HG02571 (cell line): ENCODE measurements around the gene CSRP1.
"Not testable (repeated sequence)": the region's sequence is repeated elsewhere in the genome, so short reads cannot be mapped to it uniquely, and the experiment has no call there.

ENCODE experiments used
- ATAC-seq: cut with Tn5 transposase; IDR thresholded peaks from one replicate; pipeline ENCODE4 v1.9.1; 2021; ENCODE audit warnings: mild to moderate bottlenecking, moderate library complexity; ENCODE audit not compliant: unreplicated experiment

The CSRP1 gene

DNA sequence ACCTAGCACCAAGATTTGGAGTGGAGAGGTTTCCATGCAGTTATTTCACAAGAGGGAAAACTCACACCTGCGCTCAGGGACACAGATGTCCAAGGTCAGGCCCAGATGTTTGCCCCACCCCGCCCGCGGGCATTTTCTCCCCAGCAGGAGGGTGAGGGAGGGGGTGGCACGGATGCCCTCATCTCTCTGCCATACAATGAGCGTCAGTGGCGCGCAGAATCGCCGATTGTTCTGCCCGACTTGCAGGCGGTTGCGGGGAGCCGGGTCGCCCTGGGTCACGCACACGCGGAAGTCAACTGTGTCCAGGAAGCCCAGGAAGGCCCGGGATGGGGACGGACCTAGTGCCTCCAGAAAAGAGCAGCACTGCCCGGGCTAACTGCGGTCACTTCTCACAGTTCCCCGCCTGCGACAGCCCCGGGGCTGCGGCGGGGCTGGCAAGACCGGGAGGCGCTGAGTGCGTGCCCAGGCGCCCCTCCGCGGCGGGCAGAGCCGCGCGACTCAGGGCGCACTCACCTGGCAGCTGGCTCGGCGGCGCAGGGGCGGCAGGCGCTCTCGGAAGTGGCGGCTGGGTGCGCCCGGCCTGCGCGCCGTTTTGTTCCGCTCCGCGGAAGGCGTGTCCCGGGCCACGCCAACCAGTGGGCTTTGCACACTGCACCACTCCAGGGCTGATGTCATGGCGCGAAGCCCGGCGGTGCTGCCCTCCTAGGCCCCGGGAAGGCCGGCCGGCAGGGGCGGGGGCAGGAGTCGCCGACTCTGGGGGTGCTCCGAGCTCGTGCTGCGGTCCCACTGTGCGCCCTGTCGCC lies at the start of gene CSRP1:
Gene CSRP1, minus strand, starts transcription at position 567 of the 803 bp plus-strand sequence. CDS start 10,820 bp downstream, outside the sequence.
- ATAC-seq = peak; percentile 87

DNA sequence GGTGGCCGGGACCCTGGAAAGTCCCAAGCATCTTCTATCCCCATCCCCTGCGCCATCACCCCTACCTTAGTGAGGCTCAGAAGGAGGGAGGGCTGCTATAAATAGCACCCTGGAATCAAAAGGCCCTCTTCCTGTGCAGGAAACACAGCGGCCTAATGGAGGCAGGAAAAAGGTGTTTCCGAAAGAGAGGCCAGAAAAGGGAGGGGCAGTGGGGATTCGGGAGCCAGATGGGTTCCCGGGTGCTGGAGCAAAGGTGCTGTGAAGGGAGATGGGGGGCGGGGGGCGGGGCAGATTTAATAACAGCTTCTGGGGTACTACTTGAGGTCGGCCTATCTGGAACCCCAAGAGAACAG lies 48.6 kb upstream of the CSRP1 start:
- no peak for ATAC-seq

DNA sequence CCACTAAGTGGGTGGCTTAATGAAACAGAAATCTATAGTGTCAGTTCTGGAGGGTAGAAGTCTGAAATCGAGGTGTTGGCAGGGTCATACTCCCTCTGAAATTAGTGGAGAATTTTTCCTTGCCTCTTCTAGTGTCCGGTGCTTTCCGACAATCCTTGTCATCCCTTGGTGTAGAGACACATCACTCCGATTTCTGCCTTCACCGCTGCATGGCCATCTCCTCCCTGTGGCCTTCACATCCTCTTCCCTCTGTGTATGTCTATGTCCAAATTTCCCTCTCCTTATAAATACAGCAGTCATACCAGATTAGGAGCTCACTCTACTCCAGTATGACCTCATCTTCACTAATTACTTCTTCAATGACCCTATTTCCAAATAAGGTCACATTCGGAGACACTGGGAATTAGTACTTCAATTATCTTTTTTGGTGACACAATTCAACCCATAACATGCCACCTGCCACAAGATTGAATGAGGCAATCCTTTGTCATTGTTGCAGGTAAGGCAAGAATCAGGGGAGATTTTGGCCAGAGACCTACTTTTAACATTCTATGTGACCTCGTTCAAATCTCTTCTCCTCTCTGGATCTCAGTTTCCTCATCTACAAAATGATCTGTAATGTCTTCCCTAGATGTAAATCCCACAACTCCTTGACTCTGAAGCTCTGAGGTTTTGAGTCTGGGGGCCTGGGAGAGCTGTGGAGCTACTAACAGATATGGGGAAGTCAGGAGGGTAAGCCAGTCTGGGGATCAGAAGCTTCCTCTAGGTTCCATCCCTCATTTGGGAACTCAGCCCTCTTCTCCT lies 48.1 kb upstream of the CSRP1 start:
- ATAC-seq = no peak

DNA sequence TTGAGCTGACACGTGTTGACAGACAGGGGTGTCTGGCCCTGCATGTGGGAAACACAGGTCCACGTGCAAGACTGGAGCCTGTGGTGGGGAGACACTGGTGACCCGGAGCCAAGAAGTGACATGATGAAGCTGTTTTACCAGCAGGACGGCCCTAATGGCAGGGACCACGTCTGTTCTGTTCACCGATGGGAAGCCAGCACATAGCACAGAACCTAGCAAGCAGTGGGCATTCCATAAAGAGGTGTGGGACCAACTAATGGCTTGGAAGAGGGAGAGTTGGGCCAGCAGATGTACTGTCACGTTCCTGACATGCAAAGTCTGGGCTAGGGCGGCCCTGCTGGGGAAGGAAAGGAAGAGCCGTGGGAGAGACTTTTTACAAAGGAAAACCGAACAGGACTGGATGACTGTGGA lies 47.3 kb upstream of the CSRP1 start:
- ATAC-seq = no peak

DNA sequence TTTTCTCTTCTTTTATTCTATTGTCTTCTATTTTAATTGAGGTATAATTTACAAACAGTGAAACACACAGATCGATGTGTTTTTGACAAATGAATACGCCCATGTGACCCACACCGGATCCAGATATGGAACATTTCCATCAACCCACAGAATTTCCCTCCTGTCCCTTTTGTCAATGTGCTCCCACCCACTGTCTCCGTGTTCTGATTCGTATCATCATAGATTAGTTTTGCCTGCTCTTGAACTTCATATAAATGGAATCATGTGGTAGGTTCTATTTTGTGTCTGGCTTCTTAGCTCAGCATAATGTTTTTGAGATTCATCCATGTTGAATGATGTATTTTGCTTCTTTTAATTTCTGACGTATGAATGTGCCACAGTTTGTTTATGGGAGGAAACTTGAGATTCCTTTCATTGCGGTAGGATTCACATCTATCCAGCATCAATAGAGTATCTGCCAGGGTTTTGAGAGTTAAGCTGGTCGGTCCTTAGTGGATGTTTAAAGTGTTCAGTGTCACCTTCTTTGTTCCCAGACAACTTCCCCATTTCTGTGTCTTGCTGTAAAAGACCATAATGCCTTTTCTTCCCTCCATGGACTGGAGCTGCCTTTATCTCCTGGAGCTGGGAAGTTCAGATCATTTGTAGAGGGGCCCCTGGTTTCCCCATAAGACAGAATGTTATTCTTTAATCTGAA lies 46.7 kb upstream of the CSRP1 start:
- no peak for ATAC-seq

DNA sequence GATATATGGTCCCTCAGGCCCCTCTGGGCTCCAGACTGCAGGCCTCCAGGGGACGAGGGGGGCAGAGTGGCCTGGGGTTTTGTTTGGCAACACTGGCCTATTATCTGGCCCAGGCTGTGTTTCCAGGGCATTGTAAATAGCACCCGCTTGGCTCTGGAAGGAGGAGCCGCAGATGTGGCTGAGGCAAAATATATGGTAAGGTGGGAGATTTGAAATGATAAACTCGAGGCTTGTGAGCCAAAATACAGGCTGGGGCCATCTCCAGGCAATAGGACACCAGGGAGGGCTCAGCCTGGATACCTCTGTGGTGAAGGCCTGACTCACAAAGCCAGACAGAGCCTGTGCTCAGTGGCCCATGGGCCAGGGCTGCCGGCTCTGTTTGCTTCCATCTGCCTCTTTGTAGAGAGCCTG lies 46.0 kb upstream of the CSRP1 start:
- no peak for ATAC-seq

DNA sequence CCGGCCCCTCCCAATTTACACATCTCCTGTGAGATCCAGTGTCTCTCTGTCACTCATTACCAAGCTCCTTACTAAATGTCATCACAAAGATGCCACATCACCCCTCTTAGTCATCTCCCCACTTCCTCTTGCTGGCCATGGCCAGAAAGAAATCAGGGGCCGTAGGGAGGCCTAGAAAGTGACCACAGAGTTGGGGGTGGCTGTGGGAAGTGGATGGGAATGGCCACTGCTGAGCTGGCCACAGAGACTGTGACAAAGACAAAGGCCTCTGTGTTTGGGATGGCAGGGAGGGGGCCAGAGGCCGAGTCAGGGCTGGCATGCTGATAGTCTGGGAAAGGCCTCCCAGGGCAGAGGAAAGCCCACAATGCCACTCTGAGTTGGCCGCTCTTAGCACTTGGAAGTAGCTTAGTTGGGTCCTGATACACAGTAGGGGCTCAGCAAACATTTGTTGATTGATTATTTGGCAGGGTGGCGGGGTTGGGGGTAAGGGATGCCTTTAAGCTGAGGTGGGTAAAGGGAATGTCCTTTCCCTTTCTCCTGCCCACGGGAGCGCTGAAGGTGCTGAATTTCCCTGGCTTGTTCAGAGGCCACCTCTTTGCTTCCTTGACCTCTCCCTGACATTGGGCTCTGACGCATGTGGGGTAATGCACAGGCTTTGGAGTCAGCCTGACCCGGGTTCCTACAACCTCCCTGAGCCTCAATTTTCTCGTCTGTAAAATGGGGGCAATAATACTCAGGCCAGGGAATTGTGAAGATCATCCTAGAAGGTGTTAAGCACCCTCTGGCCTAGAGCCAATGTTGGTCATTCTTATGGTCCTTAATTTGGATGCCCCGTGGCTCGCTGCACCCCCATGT lies 45.2 kb upstream of the CSRP1 start:
- no peak for ATAC-seq

DNA sequence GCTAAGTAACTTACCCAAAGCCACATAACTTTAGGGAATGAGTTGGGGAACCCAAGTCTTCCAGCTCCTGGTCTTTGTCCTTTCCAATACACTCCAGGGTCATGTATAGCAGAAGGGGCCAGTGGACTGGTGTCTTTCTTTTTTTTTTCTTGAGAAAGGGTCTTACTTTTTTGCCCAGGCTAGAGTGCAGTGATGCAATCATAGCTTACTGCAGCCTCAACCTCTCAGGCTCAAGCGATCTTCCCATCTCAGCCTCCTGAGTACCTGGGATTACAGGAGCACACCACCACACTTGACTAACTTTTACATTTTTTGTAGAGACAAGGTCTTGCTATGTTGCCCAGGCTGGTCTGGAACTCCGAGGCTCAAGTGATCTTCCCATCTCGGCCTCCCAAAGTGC lies 44.2 kb upstream of the CSRP1 start:
- no peak for ATAC-seq

DNA sequence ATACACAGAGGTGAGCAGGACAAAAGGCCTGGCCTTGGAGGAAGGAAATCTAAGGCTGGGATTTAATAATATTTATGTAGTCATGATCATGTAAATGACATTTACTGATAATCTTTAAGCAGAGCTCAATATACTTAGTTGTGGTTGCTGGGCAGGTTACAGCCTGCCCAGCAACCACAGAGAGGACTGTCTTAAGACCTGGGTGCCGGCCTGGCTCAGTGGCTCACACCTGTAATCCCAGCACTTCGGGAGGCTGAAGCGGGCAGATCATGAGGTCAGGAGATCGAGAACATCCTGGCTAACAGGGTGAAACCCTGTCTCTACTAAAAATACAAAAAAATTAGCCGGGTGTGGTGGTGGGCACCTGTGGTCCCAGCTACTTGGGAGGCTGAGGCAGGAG lies 42.6 kb upstream of the CSRP1 start:
- not testable (repeated sequence) for ATAC-seq

DNA sequence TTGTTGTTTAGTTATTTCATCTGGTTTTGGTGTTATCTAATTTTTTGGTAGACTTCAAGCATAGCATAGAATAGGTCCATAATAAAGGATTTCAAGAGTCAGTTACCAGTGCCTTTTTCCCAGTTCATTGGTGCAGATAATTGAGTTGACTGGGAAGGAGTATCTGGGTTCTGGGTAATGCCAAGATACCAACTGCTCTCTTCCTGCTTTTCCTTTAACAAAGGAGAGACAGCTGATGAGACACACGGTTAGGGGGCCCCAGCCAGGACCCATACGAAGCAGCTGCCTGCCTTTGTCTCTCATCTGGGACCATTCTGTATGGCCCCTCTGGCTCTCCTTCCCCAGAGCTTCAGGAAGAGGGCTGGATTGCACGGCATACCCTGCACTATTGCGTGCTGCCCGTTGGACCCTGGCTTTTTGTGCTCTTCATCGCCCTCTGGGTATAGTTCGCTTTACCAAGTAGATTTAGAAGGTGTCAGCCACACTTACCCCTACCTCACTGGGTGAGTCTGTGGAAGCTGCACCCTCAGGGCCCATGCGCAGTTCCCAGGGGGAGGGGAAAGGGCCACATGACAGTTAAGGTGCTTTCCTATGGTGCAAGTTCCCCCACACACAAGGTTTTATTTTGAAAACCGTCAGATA lies 39.0 kb upstream of the CSRP1 start:
- ATAC-seq = no peak

DNA sequence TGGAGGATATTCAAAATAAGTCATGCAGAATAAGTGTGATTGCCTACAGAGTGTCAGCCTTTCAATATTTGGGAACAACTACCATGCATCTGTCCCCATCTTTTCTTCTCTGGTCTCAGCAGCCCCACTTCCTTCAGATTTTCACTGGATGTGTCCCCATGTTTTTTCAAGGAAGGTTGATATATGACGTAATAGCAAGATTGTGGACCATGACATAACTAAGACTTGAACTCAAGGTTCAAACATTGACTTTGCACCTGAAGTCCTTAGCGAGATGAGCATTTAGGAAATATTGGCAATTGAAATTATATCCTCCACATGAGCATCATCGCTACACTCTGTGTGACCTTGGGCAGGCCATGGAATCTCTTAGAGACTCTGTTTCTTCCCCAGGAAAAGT lies 37.8 kb upstream of the CSRP1 start:
- ATAC-seq = no peak

DNA sequence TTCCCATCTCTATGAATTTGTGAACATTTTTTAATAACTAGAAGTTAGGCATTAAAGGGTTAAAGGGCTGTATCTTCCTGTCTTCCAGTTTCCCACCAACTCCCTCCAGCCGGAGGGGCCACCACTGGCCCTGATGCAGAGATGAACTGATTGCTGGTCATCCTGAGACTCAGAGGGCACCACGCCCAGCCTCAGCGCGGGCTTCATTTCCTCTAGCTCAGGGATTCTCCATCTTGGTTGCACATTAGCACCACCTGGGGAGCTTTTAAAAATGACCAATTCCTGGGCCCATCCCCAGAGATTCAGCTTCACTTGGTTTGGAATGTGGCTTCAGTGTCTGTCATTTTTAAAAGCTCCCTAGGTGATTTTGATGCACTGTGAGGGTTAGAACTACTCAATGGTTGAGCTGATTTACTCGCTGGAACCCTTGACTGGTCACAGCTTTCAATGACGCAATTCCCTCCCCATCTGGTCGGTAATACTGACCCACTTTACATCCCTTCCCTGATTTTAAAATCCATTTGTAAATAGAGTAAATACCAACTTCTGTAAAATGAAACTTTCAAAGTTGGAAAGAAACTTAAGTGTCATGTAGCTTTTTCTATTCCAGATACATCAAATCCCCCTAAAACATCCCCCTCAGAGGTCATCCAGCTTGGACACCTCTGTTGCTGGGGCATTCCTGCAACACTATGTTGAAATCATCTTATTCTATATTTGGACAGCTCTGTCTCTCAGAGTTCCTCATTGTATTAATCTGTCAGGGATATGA lies 37.1 kb upstream of the CSRP1 start:
- ATAC-seq = no peak

DNA sequence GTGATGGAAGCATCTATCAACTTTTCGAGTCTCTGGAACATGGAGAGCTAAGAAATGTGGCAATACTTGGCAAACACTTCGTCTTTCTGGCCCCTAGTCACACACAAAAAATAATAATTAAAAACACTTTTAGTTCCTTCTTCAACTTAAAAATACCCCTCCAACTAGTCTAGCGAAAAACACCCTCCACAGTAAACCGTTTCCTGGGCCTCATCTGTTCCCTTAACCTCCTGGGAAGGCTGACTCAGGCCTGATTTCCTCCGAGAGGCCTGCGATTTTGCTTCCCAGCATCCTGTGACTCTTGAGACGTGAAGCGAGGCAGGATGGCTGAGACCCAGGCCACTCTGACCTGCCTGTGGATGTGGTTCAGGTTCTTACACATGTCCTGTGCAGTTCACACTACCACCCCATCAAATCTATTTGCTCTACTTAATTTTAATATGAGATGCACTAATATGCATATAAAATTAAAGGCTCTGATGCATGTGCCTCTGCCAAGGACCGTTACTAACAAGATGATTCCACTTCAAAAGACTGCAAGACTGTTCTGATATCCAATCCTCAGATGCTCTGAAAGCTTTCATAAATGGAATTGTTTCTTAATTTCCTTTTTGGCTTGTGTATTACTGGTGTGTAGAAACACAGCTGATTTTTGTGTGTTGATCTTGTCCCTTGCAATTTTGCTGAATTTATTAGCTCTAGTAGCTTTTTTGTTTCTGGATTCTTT lies 35.5 kb upstream of the CSRP1 start:
- no peak for ATAC-seq

DNA sequence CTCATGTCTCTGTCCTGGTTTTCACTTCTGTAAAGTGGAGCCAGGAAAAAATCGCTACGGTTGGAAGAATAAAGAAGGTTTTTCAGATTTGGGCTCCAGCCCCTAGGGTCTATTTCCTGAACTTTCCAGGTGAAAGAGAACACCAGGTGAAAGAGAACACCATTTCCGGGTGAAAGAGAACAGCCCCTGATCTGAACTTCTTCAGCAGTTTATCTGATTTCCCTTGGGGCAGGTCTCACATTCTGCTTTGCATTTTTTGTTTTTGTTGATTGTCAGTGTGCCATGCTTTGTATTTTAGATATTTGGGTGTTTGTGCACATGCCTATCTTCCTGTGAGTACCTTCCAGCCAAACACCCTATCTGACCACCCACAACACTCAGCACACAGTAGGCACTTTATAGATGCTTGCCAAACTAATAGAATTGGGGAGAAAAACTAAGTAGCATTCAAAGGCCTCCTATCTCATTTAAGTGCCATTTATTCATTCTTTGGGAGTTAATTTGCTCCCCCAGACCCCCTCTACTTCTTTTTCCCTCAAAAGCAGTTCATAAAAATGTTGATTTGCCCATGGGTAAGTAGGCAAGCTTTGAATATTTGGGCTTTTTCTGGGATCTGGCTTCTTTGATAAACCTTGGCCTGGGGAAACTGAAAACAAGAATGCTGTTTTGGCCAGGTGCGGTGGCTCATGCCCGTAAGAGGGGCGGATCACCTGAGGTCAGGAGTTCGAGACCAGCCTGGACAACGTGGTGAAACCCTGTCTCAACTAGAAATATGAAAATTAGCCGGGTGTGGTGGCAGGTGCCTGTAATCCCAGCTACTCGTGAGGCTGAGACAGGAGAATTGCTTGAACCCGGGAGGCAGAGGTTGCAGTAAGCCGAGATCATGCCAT lies 34.2 kb upstream of the CSRP1 start:
- ATAC-seq = no peak

DNA sequence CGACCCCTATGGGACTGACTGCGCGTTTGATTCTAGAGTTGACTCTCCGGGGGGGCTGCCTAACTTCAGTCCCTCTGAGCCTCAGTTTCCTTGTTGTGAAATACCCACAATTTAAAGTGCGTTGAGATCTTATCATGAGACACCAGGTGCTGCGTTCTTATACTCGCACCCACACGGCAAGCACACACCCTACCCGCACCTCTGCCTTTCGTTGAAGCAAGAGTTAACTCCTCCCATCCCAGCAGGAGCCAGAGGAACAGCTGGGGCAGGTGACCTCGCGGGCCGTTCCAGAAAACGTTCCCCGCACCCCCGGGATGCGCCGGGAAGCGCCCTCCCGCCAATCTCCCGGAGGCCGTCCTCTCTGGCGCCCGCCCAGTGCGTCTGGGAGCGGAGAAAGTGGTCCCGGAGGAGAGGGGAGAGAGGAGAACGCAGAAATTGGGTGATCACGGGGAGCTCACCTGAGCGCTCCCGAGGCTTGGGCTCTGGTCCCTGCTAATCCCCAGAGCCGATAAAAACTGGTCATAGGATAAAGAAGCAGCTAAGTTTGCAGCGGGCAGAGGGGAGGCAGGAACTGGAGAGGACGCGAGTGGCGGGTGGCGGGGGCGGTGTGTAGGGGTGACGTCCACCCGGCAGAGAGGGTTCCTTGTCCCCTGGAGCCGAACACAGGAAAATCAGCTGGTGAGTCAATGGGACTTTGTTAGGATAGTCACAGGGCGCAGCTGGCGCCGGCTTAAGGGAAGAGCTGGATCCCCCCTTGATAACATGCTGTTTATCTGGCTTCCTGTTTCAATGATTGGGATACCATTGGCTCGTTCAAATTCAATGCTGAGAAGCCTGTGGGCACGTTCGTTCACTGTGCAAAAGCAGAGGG lies 32.9 kb upstream of the CSRP1 start:
- no peak for ATAC-seq

DNA sequence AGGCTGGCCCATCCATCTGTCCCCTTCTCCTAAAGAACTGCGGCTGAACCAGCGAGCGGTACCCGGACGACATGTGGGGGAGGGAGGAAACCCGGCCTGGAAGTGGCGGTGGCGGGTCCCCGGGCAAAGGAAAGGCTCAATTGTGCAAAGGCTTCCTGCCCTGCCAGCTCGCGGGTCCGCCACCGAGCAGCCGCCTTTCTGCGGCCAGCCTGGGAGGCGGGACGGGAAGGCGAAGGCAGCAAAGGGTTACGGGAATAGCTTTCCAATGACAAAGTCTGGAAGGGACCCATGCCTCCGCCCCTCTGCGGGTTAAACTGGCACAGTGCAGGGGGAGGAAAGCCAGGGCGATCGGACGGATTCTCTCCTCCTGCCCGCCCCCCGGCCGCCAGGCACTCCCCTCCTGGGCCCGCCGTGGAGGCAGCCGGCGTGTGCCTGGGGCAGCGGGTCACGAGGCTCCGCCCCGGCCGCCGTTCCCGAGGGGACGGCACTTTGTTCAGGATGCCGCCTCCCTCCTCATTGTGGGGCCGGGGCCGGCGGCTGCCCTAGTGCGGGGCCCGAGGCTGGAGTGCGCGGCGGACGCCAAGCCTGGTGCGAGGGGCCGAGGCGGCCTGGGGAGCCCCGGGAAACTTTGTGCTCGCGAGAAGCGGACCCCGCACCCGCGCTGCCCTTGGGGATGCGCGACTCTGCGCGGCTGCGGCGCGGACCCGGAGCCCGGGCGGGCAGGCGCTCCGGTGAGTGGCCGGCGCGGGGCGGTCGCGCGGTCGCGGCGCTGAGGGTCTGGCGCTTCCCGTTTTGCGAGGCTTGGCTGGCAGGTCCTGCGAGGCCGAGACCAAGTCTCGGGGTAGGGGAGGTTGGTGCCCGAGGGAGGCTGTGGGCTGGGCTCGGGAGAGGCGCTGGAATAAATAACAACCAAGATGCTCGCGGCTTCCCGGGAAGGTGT lies 32.0 kb upstream of the CSRP1 start, which contains the start of gene NAV1:
Gene NAV1, plus strand, starts transcription at position 516 of the 940 bp plus-strand sequence. CDS start 83,758 bp downstream, outside the sequence.
- ATAC-seq = no peak
